IPS-11a (cell line): ENCODE data around the gene RHOU.

Experiments used
- H3K4me3 ChIP-seq: one replicate; pipeline ENCODE4 v1.5.1; 2013; ENCODE audit warnings: low read depth, low read length, control low read depth

The RHOU gene

GRCh38 chr1:228782662-228783417 is 47.6 kb downstream of the RHOU start:
- H3K4me3 ChIP-seq = no peak overlapping the region

DNA sequence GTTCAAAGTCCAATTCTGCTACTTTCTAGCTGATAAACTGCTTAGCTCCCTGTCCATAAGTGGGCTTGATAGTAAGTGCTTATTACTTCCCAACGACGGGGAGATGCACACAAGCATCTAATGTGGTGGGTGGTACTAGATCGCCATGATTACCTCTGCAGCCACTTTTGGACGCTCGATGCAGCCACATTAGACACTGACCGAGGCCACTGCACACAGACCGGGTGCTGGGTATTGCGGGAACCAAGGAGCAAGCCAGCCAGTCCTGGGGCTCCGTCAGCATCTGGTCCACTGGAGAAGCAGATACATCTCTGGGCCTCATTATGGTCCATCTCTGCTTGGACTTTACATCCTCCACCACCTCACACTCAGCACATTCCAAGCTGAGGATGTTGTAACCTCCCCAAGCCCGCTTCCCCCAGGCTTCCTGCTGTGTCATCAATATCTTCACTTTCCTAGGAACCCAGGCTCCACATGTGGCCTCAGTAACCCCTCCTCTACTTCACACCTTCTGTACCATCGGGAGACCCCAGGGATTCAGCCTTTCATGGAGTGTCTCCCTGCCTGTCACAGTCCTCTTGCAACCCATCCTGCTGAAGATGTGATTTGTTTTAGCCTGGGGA is 48.2 kb downstream of the RHOU start:
- H3K4me3 ChIP-seq = no peak overlapping the region

GRCh38 chr1:228784181-228784580 is 48.9 kb downstream of the RHOU start:
- H3K4me3 ChIP-seq = no peak overlapping the region

- no peak overlapping the region for H3K4me3 ChIP-seq
Measured at GRCh38 chr1:228785366-228786330, 50.4 kb downstream of the RHOU start.

DNA sequence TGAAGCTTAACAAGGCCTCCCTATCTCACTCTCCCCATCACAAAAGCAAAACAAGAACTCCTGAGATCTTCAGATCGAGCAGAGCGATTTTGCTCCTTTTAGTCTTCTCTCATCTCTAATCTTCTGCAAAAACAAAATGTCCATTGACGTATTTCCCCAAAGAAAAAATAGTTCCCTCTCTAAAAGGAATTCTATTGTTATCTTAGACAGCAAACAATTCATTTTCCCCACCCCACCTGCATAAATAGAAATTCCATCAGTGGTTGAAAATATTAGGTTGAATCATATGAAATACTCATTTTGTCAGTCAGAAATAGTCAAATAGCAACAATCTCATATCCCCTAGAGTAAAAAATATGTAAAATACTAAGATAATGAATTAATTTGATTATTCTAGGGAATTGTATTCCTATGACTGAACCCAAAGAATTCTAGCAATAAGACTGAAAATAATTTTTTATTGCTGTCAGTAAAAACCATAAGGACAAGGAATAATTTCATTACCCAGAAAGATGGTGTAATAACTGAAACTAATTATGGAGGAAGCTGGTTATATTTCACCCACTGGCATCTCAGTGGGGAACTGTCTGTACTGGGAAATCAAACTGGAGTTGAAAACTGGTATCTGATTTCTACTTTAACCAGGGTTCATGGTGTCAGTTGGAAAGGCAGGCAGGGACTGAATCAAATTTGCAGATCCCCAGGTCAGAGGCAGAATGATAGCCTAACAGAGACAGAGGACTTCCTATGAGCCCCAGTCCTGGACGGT is 51.3 kb downstream of the RHOU start:
- no peak overlapping the region for H3K4me3 ChIP-seq

DNA sequence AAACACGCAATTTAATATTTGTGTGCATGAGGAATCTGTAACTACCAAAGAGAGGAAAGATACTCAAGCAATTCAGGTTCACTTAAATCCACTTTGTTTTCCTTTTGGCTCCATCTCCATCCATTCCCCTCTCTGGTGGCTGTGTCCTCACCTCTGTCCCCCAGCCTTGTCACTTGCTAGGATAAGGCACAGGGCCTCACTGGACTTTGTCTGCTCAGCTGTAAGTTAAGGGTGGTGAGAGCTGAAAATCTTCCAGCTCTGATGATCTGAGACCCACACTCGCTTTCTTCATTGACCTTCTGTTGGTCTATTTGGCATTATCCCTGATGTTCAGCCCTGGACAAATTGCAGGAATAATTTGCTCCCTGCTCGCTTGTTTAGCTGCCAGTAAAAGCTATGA is 56.5 kb downstream of the RHOU start:
- H3K4me3 ChIP-seq = no peak overlapping the region

DNA sequence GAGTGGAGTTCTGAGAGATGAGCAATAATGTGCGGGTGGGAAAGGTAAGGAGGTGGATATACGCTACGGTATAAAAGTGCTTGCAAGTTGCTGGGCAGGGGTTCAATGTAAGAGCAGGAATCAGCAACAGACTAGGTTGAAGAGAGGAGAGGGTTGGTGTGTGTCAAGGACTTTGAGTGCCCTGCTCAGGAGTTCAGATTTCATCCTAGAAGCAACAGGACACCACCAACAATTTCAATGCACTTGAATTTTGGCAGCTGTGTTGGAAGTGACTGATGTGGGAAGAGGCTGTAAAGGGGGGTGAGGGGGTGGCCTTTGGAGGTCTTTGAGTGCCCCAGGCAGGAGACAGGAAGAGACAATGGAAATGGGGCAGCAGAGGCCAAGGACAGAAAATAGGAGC is 57.3 kb downstream of the RHOU start:
- no peak overlapping the region for H3K4me3 ChIP-seq

DNA sequence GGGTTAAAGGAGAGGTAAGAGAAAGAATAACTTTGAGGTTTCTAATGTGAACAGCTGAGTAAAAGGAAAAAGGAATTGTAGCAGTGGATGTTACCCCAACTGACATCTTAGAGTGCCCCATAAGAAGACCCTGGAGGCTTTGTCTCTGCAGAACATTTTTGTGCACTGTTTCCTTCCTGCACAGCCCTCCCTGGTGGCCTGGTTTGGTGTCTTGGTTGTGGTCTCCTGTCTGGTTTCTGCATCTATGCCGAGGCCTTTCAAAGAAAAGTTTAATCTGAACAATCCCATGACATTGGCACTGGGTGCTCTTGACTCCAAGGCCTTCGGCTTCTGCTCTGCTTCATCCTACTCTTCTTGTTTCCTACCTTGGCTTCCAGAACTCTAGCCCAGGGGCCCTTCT is 57.8 kb downstream of the RHOU start:
- H3K4me3 ChIP-seq = no peak overlapping the region

DNA sequence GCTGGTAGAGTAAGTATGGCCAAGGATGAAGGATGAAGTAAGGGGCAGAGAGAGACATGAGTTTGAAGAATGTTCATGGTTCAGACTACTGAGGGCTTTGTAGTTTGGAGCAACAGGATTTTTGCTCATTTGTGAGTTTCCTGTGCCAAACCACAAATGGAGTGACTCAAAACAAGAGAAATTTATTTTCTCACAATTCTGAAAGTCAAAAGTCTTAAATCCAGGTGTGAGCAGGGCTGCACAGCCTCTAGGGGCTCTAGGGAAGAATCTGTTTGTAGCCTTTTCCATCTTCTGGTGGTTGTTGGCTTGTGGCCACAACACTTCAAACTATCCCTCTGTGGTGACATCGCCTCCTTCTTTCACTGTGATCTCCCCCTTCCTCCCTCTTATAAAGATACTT is 58.9 kb downstream of the RHOU start:
- H3K4me3 ChIP-seq = no peak overlapping the region

DNA sequence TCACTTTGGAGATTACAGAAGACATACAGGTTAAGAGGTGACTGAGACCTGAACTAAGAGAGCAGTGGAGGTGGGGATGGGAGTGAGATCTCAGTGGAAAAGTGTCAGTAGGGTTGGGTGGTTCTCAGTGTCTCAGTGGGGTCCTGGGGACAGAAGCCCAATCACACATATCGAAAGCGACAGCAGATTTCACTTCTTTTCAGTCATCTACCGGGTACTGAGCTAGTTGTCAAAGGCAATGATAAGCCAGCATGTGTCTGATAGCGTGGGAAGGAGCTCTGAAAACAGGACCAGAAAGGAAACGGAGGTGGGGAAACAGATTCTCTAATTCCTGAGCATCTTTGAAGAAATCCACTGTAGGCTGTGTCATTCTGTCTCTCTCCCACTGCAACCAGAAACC is 59.5 kb downstream of the RHOU start:
- H3K4me3 ChIP-seq = no peak overlapping the region

GRCh38 chr1:228795596-228795995 is 60.3 kb downstream of the RHOU start:
- H3K4me3 ChIP-seq = no peak overlapping the region
